HEK293 (cell line): ENCODE data around the gene NNAT.

Source experiments
- HOXA7 ChIP-seq: sonication (generic); formaldehyde crosslinking; IDR thresholded peaks from 2 replicates; pipeline ENCODE4 v1.8.1; 2022; ENCODE audit warnings: missing genetic modification reagents, borderline replicate concordance
- ZNF211 ChIP-seq: fragments of 450-650 bp; formaldehyde crosslinking; IDR thresholded peaks from 2 replicates; pipeline ENCODE4 v1.5.1; 2016; ENCODE audit warnings: low read depth, missing biosample characterization, missing genetic modification characterization
- ZNF239 ChIP-seq: fragments of 450-650 bp; formaldehyde crosslinking; IDR thresholded peaks from 2 replicates; pipeline ENCODE4 v1.5.1; 2016; ENCODE audit warnings: missing biosample characterization, missing genetic modification characterization
- ZNF350 ChIP-seq: fragments of 450-650 bp; formaldehyde crosslinking; IDR thresholded peaks from 2 replicates; pipeline ENCODE4 v1.5.0; 2017; ENCODE audit warnings: missing biosample characterization, mild to moderate bottlenecking, missing genetic modification characterization
- ZNF626 ChIP-seq: fragments of 450-650 bp; sonication (Bioruptor Pico); formaldehyde crosslinking; IDR thresholded peaks from 2 replicates; pipeline ENCODE4 v1.5.1; 2018; ENCODE audit warnings: missing biosample characterization, missing genetic modification characterization, inconsistent platforms
- ZNF785 ChIP-seq: fragments of 450-650 bp; formaldehyde crosslinking; IDR thresholded peaks from 2 replicates; pipeline ENCODE4 v1.5.1; 2016; ENCODE audit warnings: missing biosample characterization, missing genetic modification characterization
- ZNF792 ChIP-seq: fragments of 450-650 bp; formaldehyde crosslinking; IDR thresholded peaks from 2 replicates; pipeline ENCODE4 v1.5.1; 2016; ENCODE audit warnings: missing biosample characterization, missing genetic modification characterization
- TF ChIP-seq, protein P1 (sequence below): fragments of 450-650 bp; formaldehyde crosslinking; IDR thresholded peaks from 2 replicates; pipeline ENCODE4 v1.5.1; 2016; ENCODE audit warnings: missing biosample characterization, missing genetic modification characterization

- TF ChIP-seq ZNF211 (no peak), ZNF792 (no peak), ZNF239 (no peak), ZNF626 (tag by site-specific recombination) (no peak), ZNF350 (no peak), ZNF785 (tag by site-specific recombination) (no peak), HOXA7 (CRISPR knock-in tag) (no peak)
- TF ChIP-seq, protein P1, sequence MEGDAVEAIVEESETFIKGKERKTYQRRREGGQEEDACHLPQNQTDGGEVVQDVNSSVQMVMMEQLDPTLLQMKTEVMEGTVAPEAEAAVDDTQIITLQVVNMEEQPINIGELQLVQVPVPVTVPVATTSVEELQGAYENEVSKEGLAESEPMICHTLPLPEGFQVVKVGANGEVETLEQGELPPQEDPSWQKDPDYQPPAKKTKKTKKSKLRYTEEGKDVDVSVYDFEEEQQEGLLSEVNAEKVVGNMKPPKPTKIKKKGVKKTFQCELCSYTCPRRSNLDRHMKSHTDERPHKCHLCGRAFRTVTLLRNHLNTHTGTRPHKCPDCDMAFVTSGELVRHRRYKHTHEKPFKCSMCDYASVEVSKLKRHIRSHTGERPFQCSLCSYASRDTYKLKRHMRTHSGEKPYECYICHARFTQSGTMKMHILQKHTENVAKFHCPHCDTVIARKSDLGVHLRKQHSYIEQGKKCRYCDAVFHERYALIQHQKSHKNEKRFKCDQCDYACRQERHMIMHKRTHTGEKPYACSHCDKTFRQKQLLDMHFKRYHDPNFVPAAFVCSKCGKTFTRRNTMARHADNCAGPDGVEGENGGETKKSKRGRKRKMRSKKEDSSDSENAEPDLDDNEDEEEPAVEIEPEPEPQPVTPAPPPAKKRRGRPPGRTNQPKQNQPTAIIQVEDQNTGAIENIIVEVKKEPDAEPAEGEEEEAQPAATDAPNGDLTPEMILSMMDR: no peak
These were observed 9.6 kb downstream of the NNAT start for GRCh38 chr20:37530696-37531095.
